Esophagus muscularis mucosa (tissue), 4 donors: ENCODE measurements around the gene DDX47. TPM values are rescaled to one million over a fixed set of nuclear protein-coding genes. Genes with fewer than 3 reads are reported as not detected.

Experiments
- DNase-seq: peaks from one replicate; pipeline ENCODE4 v3.0.0-alpha.2; 2017; ENCODE audit errors: extremely low spot score
- H3K27ac ChIP-seq, 4 donors: fragments of 200-600 bp; sonication (generic); replicated peaks in 1 of 4; 1 replicate in 3 of 4; 2 replicates in 1 of 4; pipeline ENCODE4 v1.5.1; 2016 to 2019; ENCODE audit warnings: mild to moderate bottlenecking in 1 of 4
- H3K27me3 ChIP-seq, 4 donors: fragments of 200-600 bp; sonication (generic); one replicate each; pipeline versions ENCODE4 v1.5.1 to v1.6.0; 2016 to 2019
- H3K36me3 ChIP-seq, 4 donors: fragments of 200-600 bp; sonication (generic); one replicate each; pipeline ENCODE4 v1.5.1; 2016 to 2019
- H3K4me1 ChIP-seq, 4 donors: fragments of 200-600 bp; sonication (generic); one replicate each; pipeline ENCODE4 v1.5.1; 2016 to 2019
- H3K4me3 ChIP-seq, 4 donors: fragments of 200-600 bp; sonication (generic); 1 replicate in 2 of 4; 2 replicates in 2 of 4; pipeline ENCODE4 v1.5.1; 2016 to 2019; ENCODE audit warnings: mild to moderate bottlenecking in 4 of 4, moderate library complexity in 1 of 4
- H3K9me3 ChIP-seq, 4 donors: fragments of 200-600 bp; sonication (generic); 1 replicate in 3 of 4; 2 replicates in 1 of 4; pipeline ENCODE4 v1.5.1; 2016 to 2019
- EP300 ChIP-seq: sonication (generic); formaldehyde crosslinking; IDR thresholded peaks from one replicate; pipeline ENCODE4 v1.6.1; 2017; ENCODE audit warnings: antibody characterized with exemption
- POLR2A ChIP-seq: fragments of 450-650 bp; IDR thresholded peaks from one replicate; pipeline ENCODE4 v1.6.1; 2017; ENCODE audit warnings: antibody characterized with exemption, moderate library complexity, mild to moderate bottlenecking, low read depth
- POLR2AphosphoS5 ChIP-seq, 2 donors: sonication (generic); formaldehyde crosslinking; IDR thresholded peaks; one replicate each; pipeline ENCODE4 v1.6.1; 2017; ENCODE audit warnings: antibody characterized with exemption in 2 of 2
- WGBS: methylation state at CpG from one replicate; pipeline ENCODE4 v1.1.5; 2018; 5-methylcytosine and 5-hydroxymethylcytosine counted together
- intact Hi-C: fragments of 100-400 bp; cut with DNase I; formaldehyde crosslinking; loops from one replicate; pipeline ENCODE4 v1.15.1; 2023
- small RNA-seq, 3 donors: library from RNA; depleted of rRNA; stranded (forward); fragments of <200 nt; gene quantifications; one replicate each; pipeline ENCODE3, GENCODE V24; 2016
- total RNA-seq, 4 donors: library from RNA; depleted of rRNA; stranded (reverse); fragments of >200 nt; gene quantifications; one replicate each; pipeline versions ENCODE4 v1.1.0 to v1.2.1, GENCODE V29; 2016
- TF ChIP-seq, protein P1 (sequence below), 3 experiments: fragments of 200-600 bp in 2 of 3; fragments of 450-650 bp in 1 of 3; sonication (generic) in 2 of 3; IDR thresholded peaks; one replicate each; pipeline ENCODE4 v1.5.1; 2017 to 2019; ENCODE audit warnings: antibody characterized with exemption in 3 of 3, mild to moderate bottlenecking in 2 of 3, moderate library complexity in 1 of 3

Gene DDX47
- total RNA-seq, 4 donors from 2014 or later, result 37.1 to 67.1 (median 53.9) TPM

DNA sequence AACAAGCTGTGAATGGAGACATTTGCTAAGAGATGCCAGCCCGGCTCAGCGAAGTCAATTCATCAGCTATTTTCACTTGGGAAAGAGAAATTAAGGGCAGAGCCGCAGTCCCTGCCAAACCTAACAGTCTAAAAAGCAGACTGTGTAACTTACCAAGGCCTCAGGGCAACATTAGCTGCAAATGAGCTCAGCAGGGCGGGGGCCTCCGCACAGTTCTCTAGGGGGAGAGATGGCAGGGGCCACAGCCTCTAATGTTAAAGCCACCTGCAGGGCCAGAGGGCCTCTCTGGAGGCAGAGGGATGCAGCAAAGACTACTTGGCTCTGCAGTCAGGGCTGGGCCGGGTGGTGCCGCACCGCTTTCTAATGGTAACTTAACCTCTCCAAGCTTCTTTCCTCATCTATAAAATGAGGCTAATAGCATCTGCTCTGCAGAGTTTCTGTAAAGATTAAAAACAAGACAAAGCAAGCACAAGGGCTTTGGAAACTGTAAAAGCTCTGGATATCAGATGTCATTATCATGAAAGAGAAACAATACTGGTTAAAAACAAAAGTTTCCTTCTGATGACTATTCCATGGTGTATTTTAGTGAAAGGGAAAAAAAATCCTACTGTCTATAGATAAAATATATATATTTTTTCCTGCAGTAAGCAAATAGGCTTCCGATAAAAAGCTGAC lies 64.8 kb downstream of the DDX47 start:
- DNase-seq, result no peak
- no peak overlapping the region for H3K27ac ChIP-seq
- 93% methylated on average over 9 of the region's 9 CpGs for WGBS
- no peaks in the 10 kb centered on the region for H3K36me3 ChIP-seq
- H3K4me3 ChIP-seq, result no peak overlapping the region
- TF ChIP-seq EP300, result no peak
- TF ChIP-seq POLR2AphosphoS5 (IDR thresholded peaks at IDR 0.05), result no peak
- TF ChIP-seq POLR2A, result no peak
- TF ChIP-seq, protein P1, sequence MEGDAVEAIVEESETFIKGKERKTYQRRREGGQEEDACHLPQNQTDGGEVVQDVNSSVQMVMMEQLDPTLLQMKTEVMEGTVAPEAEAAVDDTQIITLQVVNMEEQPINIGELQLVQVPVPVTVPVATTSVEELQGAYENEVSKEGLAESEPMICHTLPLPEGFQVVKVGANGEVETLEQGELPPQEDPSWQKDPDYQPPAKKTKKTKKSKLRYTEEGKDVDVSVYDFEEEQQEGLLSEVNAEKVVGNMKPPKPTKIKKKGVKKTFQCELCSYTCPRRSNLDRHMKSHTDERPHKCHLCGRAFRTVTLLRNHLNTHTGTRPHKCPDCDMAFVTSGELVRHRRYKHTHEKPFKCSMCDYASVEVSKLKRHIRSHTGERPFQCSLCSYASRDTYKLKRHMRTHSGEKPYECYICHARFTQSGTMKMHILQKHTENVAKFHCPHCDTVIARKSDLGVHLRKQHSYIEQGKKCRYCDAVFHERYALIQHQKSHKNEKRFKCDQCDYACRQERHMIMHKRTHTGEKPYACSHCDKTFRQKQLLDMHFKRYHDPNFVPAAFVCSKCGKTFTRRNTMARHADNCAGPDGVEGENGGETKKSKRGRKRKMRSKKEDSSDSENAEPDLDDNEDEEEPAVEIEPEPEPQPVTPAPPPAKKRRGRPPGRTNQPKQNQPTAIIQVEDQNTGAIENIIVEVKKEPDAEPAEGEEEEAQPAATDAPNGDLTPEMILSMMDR (IDR thresholded peaks at IDR 0.05), result no peak
- intact Hi-C loops, result no loop called here
- no peaks in the 10 kb centered on the region for H3K4me1 ChIP-seq
- no peaks in the 10 kb centered on the region for H3K9me3 ChIP-seq
- no peaks in the 10 kb centered on the region for H3K27me3 ChIP-seq

Small RNAs within 50 kb of the gene (small RNA-seq; reads per million reads assigned to genes)
- gene AC007215.1 (0 reads per million in 3 donors), gene MIR613 (0 reads per million in 3 donors)

Other genes with a start within 250 kb of the DDX47 start
- 10 to 100 TPM; 33.0 to 53.5 (median 45.9) TPM for gene CREBL2, start 201.5 kb upstream of the DDX47 start, total RNA-seq
- gene GPR19, start 117.2 kb upstream of the DDX47 start, total RNA-seq, result 1 to 10 TPM in 1 of 4 donors, not detected in 3; 1.7 TPM
- gene CDKN1B, start 96.0 kb upstream of the DDX47 start, total RNA-seq, result 10 to 100 TPM; 48.7 to 97.4 (median 70.6) TPM
- gene APOLD1, start 27.7 kb upstream of the DDX47 start, total RNA-seq, result 10 to 100 TPM; 13.3 to 49.4 (median 37.1) TPM
- gene GPRC5A, start 78.2 kb downstream of the DDX47 start, total RNA-seq, result 10 to 100 TPM in 1 of 4 donors, 1 to 10 TPM in 3; 2.9 to 30.0 (median 3.8) TPM
- gene GPRC5D, start 138.8 kb downstream of the DDX47 start, total RNA-seq, result under 1 TPM in 1 of 4 donors, not detected in 3; 0.84 TPM
- 10 to 100 TPM; 40.6 to 70.6 (median 61.9) TPM for gene HEBP1, start 186.9 kb downstream of the DDX47 start, total RNA-seq
- gene FAM234B, start 231.0 kb downstream of the DDX47 start, total RNA-seq, result 1 to 10 TPM; 1.2 to 6.7 (median 5.0) TPM